SK-N-SH (cell line): ENCODE measurements around the gene IPO4. TPM values are rescaled to one million over a fixed set of nuclear protein-coding genes. Genes with fewer than 3 reads are reported as not detected.

Source experiments
- CTCF ChIA-PET: fragments of 300-600, 350-600 bp; formaldehyde crosslinking; extraction: SDS; loops from one replicate; lab custom pipeline; 2021; lab: Yijun Ruan, JAX
- POLR2A ChIA-PET: fragments of 350-600 bp; sonication (Branson Sonifier 250); formaldehyde crosslinking; extraction: SDS; loops from one replicate; lab custom pipeline; 2020; ENCODE audit warnings: antibody characterized with exemption, inconsistent platforms; lab: Yijun Ruan, JAX
- DNase-seq: peaks from one replicate; pipeline ENCODE4 v3.0.0; 2012
- H2AFZ ChIP-seq: fragments of 200-600 bp; sonication (generic); 2 replicates; pipeline ENCODE4 v1.8.1; 2016; ENCODE audit warnings: antibody characterized with exemption, mild to moderate bottlenecking, low read depth
- H3F3A ChIP-seq: fragments of 200-600 bp; sonication (generic); replicated peaks from 2 replicates; pipeline ENCODE3; 2016; ENCODE audit warnings: antibody characterized with exemption, mild to moderate bottlenecking; ENCODE audit not compliant: insufficient read depth
- H3K27ac ChIP-seq, 2 experiments: fragments of 200-500 bp in 1 of 2; fragments of 200-600 bp in 1 of 2; sonication (Bioruptor generic) in 1 of 2; sonication (generic), shearing (Covaris generic) in 1 of 2; 2 replicates each; pipeline versions ENCODE4 v1.5.1 to v1.6.1; 2014 to 2016; ENCODE audit warnings: low read depth in 2 of 2, inconsistent platforms in 1 of 2, low read length in 1 of 2, mild to moderate bottlenecking in 1 of 2, mixed read lengths in 1 of 2
- H3K27me3 ChIP-seq: fragments of 200-600 bp; sonication (generic), shearing (Covaris generic); 2 replicates; pipeline ENCODE4 v1.6.1; 2016; ENCODE audit warnings: mixed run types; ENCODE audit not compliant: insufficient read depth
- H3K36me3 ChIP-seq, 2 experiments: fragments of 200-500 bp in 1 of 2; fragments of 200-600 bp in 1 of 2; sonication (Bioruptor generic) in 1 of 2; sonication (generic) in 1 of 2; replicated peaks in 1 of 2; 2 replicates each; pipeline versions ENCODE3 to v1.5.1; 2014 to 2016; ENCODE audit warnings: low read length in 1 of 2, mild to moderate bottlenecking in 1 of 2; ENCODE audit not compliant: insufficient read depth in 2 of 2, control insufficient read depth in 1 of 2
- H3K4me1 ChIP-seq, 2 experiments: fragments of 200-500 bp in 1 of 2; fragments of 200-600 bp in 1 of 2; sonication (Bioruptor generic) in 1 of 2; sonication (generic), shearing (Covaris generic) in 1 of 2; 2 replicates each; pipeline versions ENCODE4 v1.5.1 to v1.6.1; 2014 to 2016; ENCODE audit warnings: low read depth in 1 of 2, low read length in 1 of 2, mixed run types in 1 of 2; ENCODE audit not compliant: insufficient read depth in 2 of 2, control insufficient read depth in 1 of 2
- H3K4me2 ChIP-seq: fragments of 200-600 bp; sonication (generic), shearing (Covaris generic); 2 replicates; pipeline ENCODE4 v1.6.1; 2017; ENCODE audit warnings: mixed run types
- H3K4me3 ChIP-seq, 2 experiments: fragments of 200-500 bp in 1 of 2; fragments of 200-600 bp in 1 of 2; sonication (Bioruptor generic) in 1 of 2; sonication (generic), shearing (Covaris generic) in 1 of 2; 2 replicates each; pipeline versions ENCODE4 v1.5.1 to v1.8.1; 2014 to 2016; ENCODE audit warnings: low read depth in 2 of 2, inconsistent platforms in 1 of 2, low read length in 1 of 2, mild to moderate bottlenecking in 1 of 2, mixed read lengths in 1 of 2, moderate library complexity in 1 of 2
- H3K79me2 ChIP-seq: fragments of 200-600 bp; sonication (generic); 2 replicates; pipeline ENCODE4 v1.8.1; 2017; ENCODE audit warnings: mild to moderate bottlenecking; ENCODE audit not compliant: insufficient read depth
- H3K9ac ChIP-seq: fragments of 200-600 bp; sonication (generic); 2 replicates; pipeline ENCODE4 v1.6.1; 2017; ENCODE audit warnings: mixed run types
- H3K9me2 ChIP-seq: fragments of 200-600 bp; sonication (generic); 2 replicates; pipeline ENCODE4 v1.6.1; 2017; ENCODE audit warnings: mixed run types
- H3K9me3 ChIP-seq: fragments of 200-600 bp; sonication (generic); 2 replicates; pipeline ENCODE4 v1.6.1; 2017; ENCODE audit warnings: mixed run types, mild to moderate bottlenecking, moderate library complexity
- H4K20me1 ChIP-seq: fragments of 200-600 bp; sonication (generic); 2 replicates; pipeline ENCODE4 v1.6.1; 2017; ENCODE audit warnings: mild to moderate bottlenecking, mixed run types; ENCODE audit not compliant: insufficient read depth
- CTCF ChIP-seq: fragments of 200-600 bp; sonication (generic); IDR thresholded peaks from 2 replicates; pipeline ENCODE4 v1.6.1; 2017; ENCODE audit warnings: antibody characterized with exemption, mild to moderate bottlenecking, moderate library complexity
- ELF1 ChIP-seq: IDR thresholded peaks from 2 replicates; pipeline ENCODE4 v1.4.0; 2012
- EP300 ChIP-seq, 2 experiments: IDR thresholded peaks; 2 replicates each; pipeline versions ENCODE4 v1.4.0 to v1.6.1; 2012; ENCODE audit warnings: borderline replicate concordance in 1 of 2, low read depth in 1 of 2, low read length in 1 of 2
- EZH2phosphoT487 ChIP-seq: fragments of 200-600 bp; sonication (generic); IDR thresholded peaks from 2 replicates; pipeline ENCODE4 v1.6.1; 2017; ENCODE audit warnings: low read depth, mixed run types, mild to moderate bottlenecking, antibody characterized with exemption, moderate library complexity, borderline replicate concordance
- GATA2 ChIP-seq: sonication (generic); formaldehyde crosslinking; IDR thresholded peaks from 2 replicates; pipeline ENCODE4 v1.5.0; 2020; ENCODE audit warnings: mild to moderate bottlenecking, missing genetic modification reagents
- JUND ChIP-seq: IDR thresholded peaks from 2 replicates; pipeline ENCODE4 v1.4.0; 2012
- MAX ChIP-seq: IDR thresholded peaks from 2 replicates; pipeline ENCODE4 v1.4.0; 2012; ENCODE audit warnings: low read depth
- MEF2A ChIP-seq: IDR thresholded peaks from 2 replicates; pipeline ENCODE4 v1.4.0; 2012; ENCODE audit warnings: low read depth, borderline replicate concordance
- MXI1 ChIP-seq: IDR thresholded peaks from 2 replicates; pipeline ENCODE4 v1.6.1; 2012; ENCODE audit warnings: mild to moderate bottlenecking, low read depth, low read length, improper control_type of control experiment
- NFIC ChIP-seq: IDR thresholded peaks from 2 replicates; pipeline ENCODE4 v1.4.0; 2012; ENCODE audit warnings: borderline replicate concordance
- POLR2AphosphoS5 ChIP-seq: IDR thresholded peaks from 2 replicates; pipeline ENCODE4 v1.6.1; 2012; ENCODE audit warnings: low read depth, low read length
- RXRA ChIP-seq: IDR thresholded peaks from 2 replicates; pipeline ENCODE4 v1.4.0; 2012; ENCODE audit warnings: low read depth, mild to moderate bottlenecking, borderline replicate concordance
- SIN3A ChIP-seq: IDR thresholded peaks from 2 replicates; pipeline ENCODE4 v1.6.1; 2012; ENCODE audit warnings: low read depth, mild to moderate bottlenecking, low read length, moderate library complexity, borderline replicate concordance
- WGBS: methylation state at CpG from one replicate; pipeline ENCODE4 v1.1.6; 2017; ENCODE audit warnings: low lambda C conversion rate; 5-methylcytosine and 5-hydroxymethylcytosine counted together
- polyA plus RNA-seq, 3 experiments: library from polyadenylated mRNA; depleted of rRNA; stranded (reverse); fragments of >200 nt; gene quantifications; 2 replicates each; pipeline ENCODE4 v1.2.3, GENCODE V29; 2012
- TF ChIP-seq, protein P1 (sequence below): IDR thresholded peaks from 2 replicates; pipeline ENCODE4 v1.4.0; 2012; ENCODE audit warnings: low read depth, borderline replicate concordance
- TF ChIP-seq, protein P2 (sequence below): IDR thresholded peaks from 2 replicates; pipeline ENCODE4; 2012

Gene IPO4
- polyA plus RNA-seq, 1 of the 3 experiments (the other 2 are of a cell fraction), result 61.3 TPM

- Histone ChIP-seq H3K4me2 (no peak overlapping the region), H4K20me1 (no peaks in the 10 kb centered on the region), H3K4me3 (no peak overlapping the region), H3F3A (peaks cover 11% of the 10 kb centered on the region), H3K79me2 (no peaks in the 10 kb centered on the region), H3K4me1 (peaks cover 0 to 20% of the 10 kb centered on the region in 2 experiments; a peak in 2 of 4 replicates), H3K9me2 (no peaks in the 10 kb centered on the region), H3K27ac (no peak overlapping the region; a peak in 1 of 4 replicates), H3K36me3 (peaks cover 4 to 46% of the 10 kb centered on the region in 2 experiments), H3K9me3 (no peaks in the 10 kb centered on the region), H2AFZ (no peak overlapping the region), H3K9ac (no peak overlapping the region), H3K27me3 (no peaks in the 10 kb centered on the region)
- POLR2A ChIA-PET, result interaction anchor here (1.8 kb wide), 1 partner anchor 11 kb away, joined by 10 read pairs; the partner anchor contains the start of gene IPO4
- 100% methylated on average over 5 of the region's 5 CpGs for WGBS
- no peak for TF ChIP-seq SIN3A
- no peak for TF ChIP-seq MEF2A
- no peak for TF ChIP-seq RXRA
- TF ChIP-seq, protein P1, sequence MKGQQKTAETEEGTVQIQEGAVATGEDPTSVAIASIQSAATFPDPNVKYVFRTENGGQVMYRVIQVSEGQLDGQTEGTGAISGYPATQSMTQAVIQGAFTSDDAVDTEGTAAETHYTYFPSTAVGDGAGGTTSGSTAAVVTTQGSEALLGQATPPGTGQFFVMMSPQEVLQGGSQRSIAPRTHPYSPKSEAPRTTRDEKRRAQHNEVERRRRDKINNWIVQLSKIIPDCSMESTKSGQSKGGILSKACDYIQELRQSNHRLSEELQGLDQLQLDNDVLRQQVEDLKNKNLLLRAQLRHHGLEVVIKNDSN, result no peak
- TF ChIP-seq MXI1, result no peak
- no peak for TF ChIP-seq MAX
- TF ChIP-seq POLR2AphosphoS5, result no peak
- no peak for TF ChIP-seq EZH2phosphoT487
- TF ChIP-seq ELF1, result no peak
- TF ChIP-seq EP300 (IDR thresholded peaks at IDR 0.05; ENCODE audit: borderline replicate concordance in 1 of 2, low read depth in 1 of 2, low read length in 1 of 2), result no peak
- no peak for TF ChIP-seq GATA2 (CRISPR knock-in tag)
- TF ChIP-seq, protein P2, sequence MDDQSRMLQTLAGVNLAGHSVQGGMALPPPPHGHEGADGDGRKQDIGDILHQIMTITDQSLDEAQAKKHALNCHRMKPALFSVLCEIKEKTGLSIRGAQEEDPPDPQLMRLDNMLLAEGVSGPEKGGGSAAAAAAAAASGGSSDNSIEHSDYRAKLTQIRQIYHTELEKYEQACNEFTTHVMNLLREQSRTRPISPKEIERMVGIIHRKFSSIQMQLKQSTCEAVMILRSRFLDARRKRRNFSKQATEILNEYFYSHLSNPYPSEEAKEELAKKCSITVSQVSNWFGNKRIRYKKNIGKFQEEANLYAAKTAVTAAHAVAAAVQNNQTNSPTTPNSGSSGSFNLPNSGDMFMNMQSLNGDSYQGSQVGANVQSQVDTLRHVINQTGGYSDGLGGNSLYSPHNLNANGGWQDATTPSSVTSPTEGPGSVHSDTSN, result no peak
- TF ChIP-seq NFIC, result no peak
- TF ChIP-seq CTCF, result no peak
- no peak for TF ChIP-seq JUND
- no peak for DNase-seq
- CTCF ChIA-PET, result interaction anchor here (0.9 kb wide), 2 partner anchors 15 to 238 kb away, joined by 3 read pairs; partner anchors contain the start of gene IRF9
Measured at GRCh38 chr14:24176599-24176998, 12.0 kb downstream of the IPO4 start.
